GM23338 (cell line): Measurements from ENCODE around the gene ASXL2.

Source experiments
- CREB1 ChIP-seq: fragments of 250-450 bp; sonication (Bioruptor Pico); IDR thresholded peaks from 2 replicates; pipeline ENCODE4 v1.5.0; 2020; ENCODE audit warnings: low read depth, mild to moderate bottlenecking, moderate library complexity
- POLR2AphosphoS5 ChIP-seq: IDR thresholded peaks from 2 replicates; pipeline ENCODE4 v1.6.1; 2016; ENCODE audit warnings: antibody characterized with exemption, low read depth
- REST ChIP-seq: IDR thresholded peaks from one replicate; pipeline ENCODE4 v1.6.1; 2018; ENCODE audit warnings: antibody characterized with exemption; ENCODE audit not compliant: unreplicated experiment

DNA sequence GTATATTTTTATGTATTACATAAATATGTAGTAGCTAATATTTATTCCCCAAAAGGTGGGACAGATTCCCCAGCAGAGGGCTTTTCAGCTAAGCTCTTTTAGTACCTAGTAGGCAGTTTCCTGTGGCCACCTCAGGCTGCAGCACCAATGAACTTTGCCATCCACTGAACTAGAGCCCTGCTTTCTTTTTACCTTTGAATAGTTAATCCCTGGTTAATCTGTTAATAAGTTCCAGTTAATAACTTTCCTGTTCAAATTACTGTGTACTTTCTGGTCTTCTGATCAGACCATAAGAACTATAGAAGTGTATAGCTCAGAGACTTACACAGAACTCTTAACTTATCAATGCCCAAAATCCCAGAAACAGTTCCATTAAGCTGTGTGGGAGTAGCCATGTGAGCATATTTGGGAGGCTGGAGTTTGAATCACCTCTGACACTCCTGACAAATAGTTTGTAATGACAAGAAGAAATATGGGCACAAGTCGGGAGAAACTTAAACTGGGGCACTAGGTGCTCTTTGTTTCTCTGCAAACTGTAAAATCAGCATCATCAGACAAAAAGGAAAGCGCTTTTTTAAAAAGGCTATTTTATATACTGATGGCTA lies 40.0 kb downstream of the ASXL2 start:
- TF ChIP-seq POLR2AphosphoS5 (no peak), REST (no peak), CREB1 (CRISPR knock-in tag) (no peak)
